Endothelial cell of umbilical vein (primary cell): ENCODE data around the gene EIF1AD. TPM values are rescaled to one million over a fixed set of nuclear protein-coding genes. Genes with fewer than 3 reads are reported as not detected.

Source experiments
- BruUV-seq: library from RNA; stranded (reverse); fragments of 400-500 nt; replicated peaks from 2 replicates; lab custom pipeline; 2021; lab: Mats Ljungman, UMichigan
- CTCF ChIA-PET: fragments of 300-600, 350-600 bp; sonication (Branson Sonifier 250); formaldehyde crosslinking; loops from one replicate; lab custom pipeline; 2021; ENCODE audit warnings: antibody characterized with exemption, inconsistent platforms; lab: Charles Lee
- POLR2A ChIA-PET: fragments of 300-600, 350-600 bp; sonication (Branson Sonifier 250); formaldehyde crosslinking; loops from one replicate; lab custom pipeline; 2021; ENCODE audit warnings: antibody characterized with exemption, inconsistent platforms; lab: Charles Lee
- DNase-seq: peaks from one replicate; pipeline ENCODE4 v3.0.0-alpha.2; 2011; ENCODE audit warnings: low read depth, low spot score
- FAIRE-seq: peaks from 2 replicates; lab custom pipeline; 2011; peaks lifted over from hg19 to GRCh38; lab: Jason Lieb, UNC
- H2AFZ ChIP-seq: 2 replicates; pipeline ENCODE4 v1.6.0; 2012; ENCODE audit warnings: low read depth, low read length, control low read depth, inconsistent platforms
- H3K27ac ChIP-seq: 2 replicates; pipeline ENCODE4 v1.5.1; 2011; ENCODE audit warnings: low read depth, mild to moderate bottlenecking, control low read depth, low read length, moderate library complexity; ENCODE audit not compliant: insufficient read depth
- H3K27me3 ChIP-seq, 2 experiments: 2 replicates each; pipeline versions ENCODE4 v1.6.0 to v1.6.1; 2011; ENCODE audit warnings: low read length in 2 of 2, mixed read lengths in 1 of 2; ENCODE audit not compliant: control insufficient read depth in 2 of 2, insufficient read depth in 2 of 2
- H3K36me3 ChIP-seq, 2 experiments: 2 replicates in 1 of 2; 3 replicates in 1 of 2; pipeline ENCODE4 v1.5.1; 2011; ENCODE audit warnings: low read length in 2 of 2, mild to moderate bottlenecking in 1 of 2, moderate library complexity in 1 of 2; ENCODE audit not compliant: control insufficient read depth in 2 of 2, insufficient read depth in 2 of 2; ENCODE audit errors: extremely low read depth in 1 of 2
- H3K4me1 ChIP-seq: 3 replicates; pipeline ENCODE4 v1.5.1; 2011; ENCODE audit warnings: mild to moderate bottlenecking, low read length; ENCODE audit not compliant: control insufficient read depth, insufficient read depth; ENCODE audit errors: extremely low read depth
- H3K4me2 ChIP-seq: 2 replicates; pipeline ENCODE4 v1.6.1; 2011; ENCODE audit warnings: low read length, control low read depth, mixed read lengths; ENCODE audit not compliant: insufficient read depth
- H3K4me3 ChIP-seq, 3 experiments: fragments of 200-600 bp in 1 of 3; sonication (generic), shearing (Covaris generic) in 1 of 3; replicated peaks in 1 of 3; 2 replicates each; pipeline ENCODE4 v1.5.1; 2011 to 2016; ENCODE audit warnings: control low read depth in 3 of 3, low read length in 3 of 3, mild to moderate bottlenecking in 2 of 3, inconsistent platforms in 1 of 3, low read depth in 1 of 3, moderate library complexity in 1 of 3; ENCODE audit not compliant: insufficient read depth in 1 of 3
- H3K79me2 ChIP-seq: 2 replicates; pipeline ENCODE4 v1.6.0; 2012; ENCODE audit warnings: low read length, inconsistent platforms; ENCODE audit not compliant: control insufficient read depth, insufficient read depth
- H3K9ac ChIP-seq: replicated peaks from 2 replicates; pipeline ENCODE3; 2011; ENCODE audit warnings: low read length, control low read depth; ENCODE audit not compliant: insufficient read depth; ENCODE audit errors: extremely low read depth
- H3K9me1 ChIP-seq: replicated peaks from 3 replicates; pipeline ENCODE4 v1.6.0; 2011; ENCODE audit warnings: mild to moderate bottlenecking, low read length; ENCODE audit not compliant: control insufficient read depth, insufficient read depth; ENCODE audit errors: extremely low read depth
- H3K9me3 ChIP-seq: replicated peaks from 2 replicates; pipeline ENCODE4 v1.5.1; 2012; ENCODE audit warnings: low read length, inconsistent platforms; ENCODE audit not compliant: control insufficient read depth, insufficient read depth
- H4K20me1 ChIP-seq: replicated peaks from 2 replicates; pipeline ENCODE3; 2011; ENCODE audit warnings: mild to moderate bottlenecking, low read length; ENCODE audit not compliant: control insufficient read depth, insufficient read depth; ENCODE audit errors: extremely low read depth
- CTCF ChIP-seq, 2 donors: IDR thresholded peaks; 1 replicate in 1 of 2; 2 replicates in 1 of 2; pipeline ENCODE4 v1.5.1; 2011; ENCODE audit warnings: low read length in 2 of 2, mild to moderate bottlenecking in 2 of 2, moderate library complexity in 2 of 2, control low read depth in 1 of 2, inconsistent platforms in 1 of 2, low read depth in 1 of 2; ENCODE audit not compliant: insufficient read depth in 1 of 2; ENCODE audit errors: extremely low read depth in 1 of 2
- EZH2 ChIP-seq: IDR thresholded peaks from 2 replicates; pipeline ENCODE4 v1.6.1; 2012; ENCODE audit warnings: borderline replicate concordance, low read depth, mild to moderate bottlenecking, moderate library complexity, low read length, inconsistent platforms; ENCODE audit not compliant: severe bottlenecking
- FOS ChIP-seq: IDR thresholded peaks from 2 replicates; pipeline ENCODE4 v1.6.1; 2011; ENCODE audit warnings: mild to moderate bottlenecking, low read length, moderate library complexity, borderline replicate concordance; ENCODE audit not compliant: insufficient read depth
- GATA2 ChIP-seq: IDR thresholded peaks from 2 replicates; pipeline ENCODE4 v1.7.0; 2011; ENCODE audit warnings: low read depth, mild to moderate bottlenecking, moderate library complexity, mixed read lengths, low read length; ENCODE audit not compliant: insufficient read length, insufficient read depth
- JUN ChIP-seq: IDR thresholded peaks from 2 replicates; pipeline ENCODE4 v1.6.1; 2011; ENCODE audit warnings: borderline replicate concordance, low read depth; ENCODE audit not compliant: insufficient read length, insufficient read depth
- MAX ChIP-seq: IDR thresholded peaks from 2 replicates; pipeline ENCODE4 v1.6.1; 2011; ENCODE audit not compliant: insufficient read depth, insufficient read length
- MYC ChIP-seq: IDR thresholded peaks from one replicate; pipeline ENCODE4 v1.6.1; 2011; ENCODE audit warnings: mild to moderate bottlenecking, low read depth, low read length
- POLR2A ChIP-seq: IDR thresholded peaks from 2 replicates; pipeline ENCODE4 v1.6.1; 2012; ENCODE audit warnings: low read depth, mild to moderate bottlenecking, control low read depth, low read length
- POLR2AphosphoS5 ChIP-seq: IDR thresholded peaks from 2 replicates; pipeline ENCODE4 v1.6.1; 2012; ENCODE audit warnings: low read depth, mild to moderate bottlenecking, control low read depth, low read length, moderate library complexity; ENCODE audit not compliant: insufficient read depth
- dilution Hi-C: fragments of 300-500 bp; cut with MboI; formaldehyde crosslinking; loops from one replicate; pipeline ENCODE4 v1.15.0; 2019; ENCODE audit warnings: low sequenced_read_pairs; ENCODE audit not compliant: extremely low pct_ligation_motif_present
- intact Hi-C: fragments of 100-400 bp; cut with micrococcal nuclease; formaldehyde crosslinking; loops from one replicate; pipeline ENCODE4 v1.10.0; 2022
- polyA plus RNA-seq, 4 experiments: library from polyadenylated mRNA; depleted of rRNA in 3 of 4; stranded (reverse) in 3 of 4; unstranded in 1 of 4; fragments of >200 nt; gene quantifications; 2 replicates each; pipeline versions ENCODE4 v1.2.1 to v1.2.3, GENCODE V29; 2011 to 2012; ENCODE audit warnings: missing spikeins in 1 of 4
- total RNA-seq: library from RNA; stranded (reverse); gene quantifications from 2 replicates; pipeline ENCODE4 v1.2.3, GENCODE V29; 2021

EIF1AD gene
- total and polyA plus RNA-seq, 2 donors (not counting 3 experiments of a cell fraction or from before 2014, with no cell fraction given): 39.3 to 39.7 TPM

- no peak overlapping the region for H3K4me2 ChIP-seq
- BruUV-seq: no TSS peak
- no peaks in the 10 kb centered on the region for H3K4me1 ChIP-seq
- dilution Hi-C loops: no loop called here
- H3K9ac ChIP-seq: no peak overlapping the region
- H3K9me3 ChIP-seq: no peaks in the 10 kb centered on the region
- ChIA-PET CTCF (interaction anchor here (1.0 to 1.8 kb wide), 4 partner anchors 10 to 59 kb away, joined by 3 to 5 read pairs (median 4); partner anchors contain the start of genes CCDC85B and FIBP), POLR2A (no interaction called here)
- no peaks in the 10 kb centered on the region for H4K20me1 ChIP-seq
- H3K4me3 ChIP-seq: no peak overlapping the region
- FAIRE-seq: no peak
- H3K9me1 ChIP-seq: no peaks in the 10 kb centered on the region
- peaks cover 0 to 3% of the 10 kb centered on the region in 2 experiments for H3K27me3 ChIP-seq
- H3K79me2 ChIP-seq: no peaks in the 10 kb centered on the region
- H3K27ac ChIP-seq: no peak overlapping the region
- H2AFZ ChIP-seq: no peak overlapping the region
- H3K36me3 ChIP-seq: no peaks in the 10 kb centered on the region
- intact Hi-C loops: no loop called here
- DNase-seq: no peak
- TF ChIP-seq POLR2A: no peak
- TF ChIP-seq POLR2AphosphoS5: no peak
- TF ChIP-seq MAX: no peak
- TF ChIP-seq MYC: no peak
- TF ChIP-seq FOS: no peak
- no peak for TF ChIP-seq GATA2
- TF ChIP-seq JUN: no peak
- TF ChIP-seq CTCF (IDR thresholded peaks at IDR 0.05; ENCODE audit: extremely low read depth in 1 of 2, insufficient read depth in 1 of 2, low read depth in 1 of 2, low read length in 2 of 2): no peak
- TF ChIP-seq EZH2: no peak
Observed at GRCh38 chr11:65947603-65948125, 54.3 kb downstream of the EIF1AD start.
